HG02642 (cell line): ENCODE results near the gene CCDC34.
"Not testable (repeated sequence)": the region's sequence is repeated elsewhere in the genome, so short reads cannot be mapped to it uniquely, and the experiment has no call there.

Experiments used
- ATAC-seq: cut with Tn5 transposase; IDR thresholded peaks from one replicate; pipeline ENCODE4 v1.9.1; 2021; ENCODE audit warnings: mild to moderate bottlenecking; ENCODE audit not compliant: unreplicated experiment, poor library complexity

CCDC34 gene

DNA sequence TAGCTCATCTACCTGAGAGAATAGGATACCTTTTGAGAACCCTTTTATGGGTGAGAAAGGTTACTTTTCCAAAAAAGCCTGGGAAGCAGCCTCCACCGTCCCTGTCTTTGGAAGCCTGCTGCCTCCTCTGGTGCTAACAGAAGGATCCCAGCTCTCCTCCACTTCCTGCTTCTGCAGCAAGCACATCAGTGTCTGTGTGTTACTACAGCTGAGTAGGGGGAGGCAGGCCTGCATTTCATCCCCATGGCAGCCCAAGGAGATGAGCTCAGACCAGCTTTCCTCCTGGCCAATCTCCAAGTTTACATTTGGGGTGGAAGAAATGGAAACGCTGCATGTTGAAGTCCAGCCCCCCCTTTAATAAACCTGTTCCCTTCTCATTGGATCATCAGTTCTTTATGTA is 7.4 kb upstream of the CCDC34 start:
- ATAC-seq: no peak

DNA sequence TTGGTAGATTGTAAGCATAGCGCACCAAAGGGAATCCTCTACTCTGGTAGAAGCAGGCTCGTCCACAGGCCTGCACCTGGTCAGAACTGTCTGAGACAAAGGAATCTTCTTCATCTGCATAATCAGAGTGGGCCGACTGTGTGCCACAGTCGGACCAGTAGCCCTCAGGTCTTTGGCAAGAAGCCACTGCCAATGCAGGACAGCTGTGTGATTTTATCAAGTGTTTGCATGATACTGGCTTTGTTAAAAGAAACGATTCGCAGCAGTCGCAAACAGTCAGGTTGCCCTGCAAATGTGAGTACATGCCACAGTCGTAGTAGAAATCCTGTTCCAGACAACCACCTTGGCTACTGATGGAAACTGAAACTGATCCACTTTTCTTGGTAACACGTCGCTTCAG is 4.9 kb upstream of the CCDC34 start:
- ATAC-seq: no peak

DNA sequence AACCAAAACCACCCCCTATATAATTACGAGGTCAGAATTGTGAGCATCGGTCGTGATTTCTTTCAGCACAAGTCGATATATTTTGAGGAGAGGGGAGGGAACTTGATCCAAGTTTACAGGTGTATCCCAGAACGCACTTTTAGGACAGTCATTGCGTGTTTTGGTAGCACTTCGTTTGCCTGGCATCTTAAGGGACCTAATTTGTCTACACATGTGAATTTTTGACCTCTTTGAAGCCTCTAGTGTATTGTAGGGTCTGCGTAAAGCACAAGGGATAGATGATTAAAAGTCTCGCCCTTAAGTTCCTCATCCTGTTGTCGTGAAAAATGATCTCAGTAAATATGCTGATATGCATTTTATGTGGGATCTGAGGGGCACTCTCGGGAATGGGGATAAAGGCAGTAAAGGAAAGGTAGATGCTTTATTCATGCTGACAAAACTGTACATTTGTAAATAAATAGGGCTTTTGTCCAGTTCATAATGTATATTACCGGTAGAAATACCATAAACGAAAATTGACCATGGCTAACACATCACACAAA is 632 bp upstream of the CCDC34 start:
- no peak for ATAC-seq

DNA sequence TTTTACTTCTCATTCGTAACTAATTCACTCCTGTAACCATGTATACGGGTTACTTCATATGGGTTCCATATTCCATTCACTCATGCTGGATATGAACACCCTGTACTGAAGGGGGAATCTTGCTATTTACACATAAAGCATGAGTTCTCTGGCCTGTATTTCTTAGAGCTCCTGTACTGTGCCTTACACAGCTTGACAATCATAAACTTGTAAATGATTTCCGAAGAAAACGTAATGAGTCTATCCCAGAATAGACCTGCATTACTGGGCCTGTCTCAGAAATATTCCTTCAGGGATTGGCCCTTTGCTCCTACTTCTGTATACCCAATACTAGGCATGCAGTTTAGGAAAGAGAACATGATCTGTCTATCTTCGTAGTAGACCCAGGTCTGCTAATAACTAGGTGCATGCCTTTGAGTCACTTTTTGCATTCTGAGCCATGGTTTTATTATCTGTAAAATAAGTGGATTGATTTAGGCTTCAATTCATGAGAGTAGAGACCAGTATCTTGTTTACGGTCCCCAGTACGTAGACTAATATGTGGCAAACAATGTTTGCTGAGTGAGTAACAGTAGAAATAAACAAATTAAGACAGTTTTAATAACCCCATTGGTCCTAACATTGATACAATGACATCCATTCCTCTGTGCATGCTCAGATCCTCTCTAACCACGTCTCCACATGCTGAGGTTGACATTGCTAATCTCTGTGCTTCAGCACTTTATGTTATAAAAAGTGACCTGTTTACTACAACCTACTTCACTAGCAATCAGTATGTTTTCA is 1.2 kb downstream of the CCDC34 start:
- ATAC-seq: no peak

DNA sequence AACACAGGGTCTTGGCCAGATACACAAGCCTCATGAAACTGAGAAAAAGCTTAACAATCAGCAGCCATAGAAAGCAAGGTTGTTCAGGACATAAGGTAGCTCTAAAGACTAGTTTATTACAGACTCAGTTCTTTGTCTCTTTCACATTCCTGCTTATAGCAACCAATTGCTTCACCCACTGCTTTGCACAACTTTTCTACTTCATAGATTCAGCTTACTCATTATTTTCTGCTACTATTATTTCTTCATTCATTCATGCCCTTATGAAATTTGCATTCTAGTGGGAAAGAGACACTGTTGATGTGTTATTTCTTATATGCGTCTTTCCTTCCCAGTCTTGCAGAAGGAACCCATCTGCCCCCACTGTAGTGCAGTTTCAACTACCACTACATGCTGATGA is 4.7 kb downstream of the CCDC34 start:
- ATAC-seq: no peak

DNA sequence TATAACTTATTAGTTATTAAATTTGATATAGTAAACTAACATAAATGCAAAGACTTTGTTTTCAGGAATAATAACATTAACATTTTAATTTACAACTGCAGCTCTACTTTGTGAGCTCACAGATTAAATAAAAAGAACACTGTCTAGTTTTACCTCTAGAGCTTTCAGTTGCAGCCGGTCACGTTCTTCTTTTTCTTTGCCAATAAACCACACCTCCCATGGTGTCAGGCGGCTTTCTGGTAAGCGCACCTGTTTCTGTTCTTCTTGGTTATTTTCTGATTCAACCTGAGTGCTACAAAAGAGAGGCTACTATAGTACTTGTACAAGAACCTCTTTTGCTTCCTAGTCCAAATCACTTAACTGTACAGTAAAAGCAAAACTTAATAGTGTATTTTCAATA is 5.8 kb downstream of the CCDC34 start:
- ATAC-seq: no peak

DNA sequence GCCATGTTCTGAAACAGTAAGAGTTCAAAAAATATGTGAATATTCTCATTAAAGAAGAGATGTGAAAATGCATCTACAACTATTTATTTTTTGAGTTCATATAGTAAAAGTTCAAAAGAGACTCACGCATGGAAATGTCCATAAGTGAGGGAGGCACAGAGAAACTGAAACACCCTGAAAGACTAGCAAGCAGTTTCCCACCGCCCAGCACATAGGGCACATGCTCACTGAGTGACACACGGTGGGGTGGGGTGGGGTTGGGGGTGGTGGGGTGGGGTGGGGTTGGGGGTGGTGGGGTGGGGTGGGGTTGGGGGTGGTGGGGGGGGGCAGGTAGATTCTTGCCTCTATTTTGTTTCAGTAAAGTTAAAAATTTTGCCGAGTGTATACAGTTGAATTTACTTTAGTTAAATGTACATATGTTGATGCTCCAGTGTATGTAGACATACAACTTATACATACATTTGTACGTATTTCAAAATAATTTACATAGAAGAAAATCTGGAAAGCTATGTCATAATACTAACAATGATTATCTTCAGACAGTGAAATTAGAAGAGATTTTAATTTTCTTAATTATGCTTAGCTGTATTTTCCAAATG is 6.3 kb downstream of the CCDC34 start:
- no peak for ATAC-seq

DNA sequence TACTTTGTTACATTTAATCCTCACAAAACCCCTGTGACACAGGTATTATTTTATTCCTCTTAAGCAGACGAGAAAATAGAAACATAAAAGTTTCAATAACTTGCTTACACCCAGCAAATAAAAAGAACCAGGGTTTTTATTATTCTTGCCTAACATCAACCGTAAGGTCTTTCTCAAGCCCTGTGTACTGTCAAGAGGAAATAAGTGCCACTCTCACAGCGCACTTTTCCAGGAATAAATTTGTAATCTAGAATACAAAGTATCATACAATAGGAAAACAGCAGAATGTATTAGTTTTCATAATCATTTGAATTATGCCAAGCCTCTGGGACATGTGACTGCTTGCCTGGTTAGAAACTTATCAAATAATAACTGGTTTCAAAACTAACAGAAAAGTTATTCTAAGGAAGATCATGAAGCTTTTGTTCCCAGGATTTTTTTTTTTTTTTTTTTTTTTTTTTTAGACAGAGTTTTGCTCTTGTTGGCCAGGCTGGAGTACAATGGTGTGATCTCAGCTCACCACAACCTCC is 7.4 kb downstream of the CCDC34 start:
- no peak for ATAC-seq

DNA sequence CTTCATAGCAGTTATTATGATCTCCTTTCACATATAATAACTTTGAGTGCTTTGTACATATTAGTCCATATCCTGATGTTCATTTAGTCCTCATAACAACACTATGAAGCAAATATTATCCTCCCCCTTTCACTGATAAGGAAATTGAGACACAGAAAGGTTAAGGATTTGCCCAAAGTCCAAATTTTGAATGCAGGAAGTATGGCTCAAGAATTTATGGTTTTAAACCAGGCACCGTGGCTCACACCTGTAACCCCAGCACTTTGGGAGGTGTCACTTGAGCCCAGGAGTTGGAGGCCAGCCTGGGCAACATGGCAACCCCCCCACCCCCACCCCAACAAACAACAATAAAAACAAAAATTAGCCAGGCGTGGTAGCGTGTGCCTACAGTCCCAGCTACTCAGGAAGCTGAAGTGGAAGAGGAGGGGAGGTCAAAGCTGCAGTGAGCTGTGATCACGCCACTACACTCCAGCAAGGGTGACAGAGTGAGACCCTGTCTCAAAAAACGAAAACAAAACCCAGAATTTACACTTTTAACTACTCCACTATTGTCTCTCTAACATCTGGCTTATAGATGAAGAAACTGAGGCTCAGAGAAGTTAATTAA is 8.6 kb downstream of the CCDC34 start:
- no peak for ATAC-seq

DNA sequence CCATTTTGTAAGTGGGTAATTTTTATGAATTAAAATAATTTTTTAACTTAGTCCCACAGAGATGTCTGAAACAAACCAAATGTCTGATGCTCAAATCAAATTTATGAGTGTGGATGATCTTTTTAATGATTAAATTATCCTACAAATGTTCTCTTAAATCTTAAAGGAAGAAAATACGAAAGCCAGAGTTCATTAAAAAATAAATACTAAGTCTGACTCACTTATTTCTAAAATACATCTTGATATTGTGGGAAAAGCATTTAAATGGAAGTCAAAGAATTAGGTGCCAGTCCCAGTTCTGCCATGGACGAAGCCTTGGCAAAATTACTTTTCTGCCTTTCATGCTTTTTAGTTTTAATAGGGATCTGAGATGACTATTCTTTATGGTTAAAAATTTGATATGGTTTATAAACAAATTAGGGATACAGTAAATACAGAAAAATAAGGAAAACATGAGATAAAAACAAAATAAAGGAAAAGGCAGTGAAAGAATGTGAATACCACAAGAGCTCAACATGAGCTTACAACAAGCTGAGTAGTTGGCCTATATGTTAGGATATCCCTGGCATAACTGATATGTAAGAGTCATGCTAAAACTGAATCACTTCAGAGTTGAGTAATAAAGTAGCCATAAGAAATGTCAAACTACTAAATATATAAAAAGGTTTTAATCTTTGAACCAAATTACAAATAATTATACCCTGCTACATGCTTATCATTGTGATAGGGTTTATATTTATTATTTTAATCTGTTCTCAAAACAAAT is 9.2 kb downstream of the CCDC34 start:
- ATAC-seq: no peak

DNA sequence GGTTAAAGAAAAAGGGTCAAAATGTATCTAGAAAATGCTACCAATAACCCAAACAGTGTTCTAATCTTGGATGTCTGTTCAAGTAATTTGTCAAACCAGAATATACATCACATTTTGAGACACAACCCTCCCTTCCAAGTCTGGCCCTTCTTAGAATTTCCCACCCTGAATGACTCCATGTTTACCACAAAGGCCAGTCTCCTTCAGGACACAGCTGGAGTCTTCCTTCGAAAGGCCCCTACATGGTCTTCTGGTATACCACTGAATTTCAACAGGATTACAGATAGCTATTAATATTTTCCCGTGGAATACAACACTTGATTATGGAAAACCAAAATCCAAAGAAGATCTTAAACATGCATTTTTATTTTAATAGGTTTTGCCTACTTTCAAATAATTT is 10.2 kb downstream of the CCDC34 start:
- no peak for ATAC-seq

DNA sequence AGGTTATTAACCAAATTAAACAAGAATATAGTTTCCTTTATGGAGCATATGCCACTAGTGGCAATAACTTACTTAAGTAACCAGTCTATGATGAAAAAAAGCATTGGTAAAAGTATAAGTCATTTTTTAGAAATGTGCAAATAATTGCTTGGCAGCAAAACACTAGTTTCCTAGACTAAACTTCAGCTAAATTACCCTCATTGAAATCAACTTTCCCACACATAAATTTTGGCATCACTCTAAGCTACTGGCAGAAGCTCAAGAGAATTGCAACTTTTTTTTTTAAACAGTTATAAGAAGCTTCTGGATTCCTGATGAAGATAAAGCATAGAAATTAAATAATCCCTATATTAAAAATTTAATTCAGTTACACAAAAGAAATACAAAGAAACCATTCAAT is 12.5 kb downstream of the CCDC34 start:
- ATAC-seq: no peak

DNA sequence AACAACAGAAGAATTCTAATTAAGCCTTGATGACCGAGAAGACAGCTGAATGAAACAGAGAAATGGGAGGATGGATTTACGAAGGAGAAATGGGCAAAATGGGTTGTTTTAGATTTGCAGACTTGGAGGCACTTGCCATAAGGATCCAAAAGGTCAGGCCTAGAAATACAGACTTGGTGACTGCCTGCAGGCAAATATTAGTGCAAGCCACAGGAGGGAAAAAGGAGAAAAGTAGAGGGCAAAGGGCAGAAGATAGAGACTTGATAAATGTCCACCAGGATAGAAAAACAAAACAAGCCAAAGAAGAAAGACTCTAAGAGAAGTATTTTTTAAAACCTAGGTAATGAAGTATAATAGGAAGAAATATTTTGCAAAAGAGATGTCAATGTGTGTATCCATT is 13.1 kb downstream of the CCDC34 start:
- no peak for ATAC-seq

DNA sequence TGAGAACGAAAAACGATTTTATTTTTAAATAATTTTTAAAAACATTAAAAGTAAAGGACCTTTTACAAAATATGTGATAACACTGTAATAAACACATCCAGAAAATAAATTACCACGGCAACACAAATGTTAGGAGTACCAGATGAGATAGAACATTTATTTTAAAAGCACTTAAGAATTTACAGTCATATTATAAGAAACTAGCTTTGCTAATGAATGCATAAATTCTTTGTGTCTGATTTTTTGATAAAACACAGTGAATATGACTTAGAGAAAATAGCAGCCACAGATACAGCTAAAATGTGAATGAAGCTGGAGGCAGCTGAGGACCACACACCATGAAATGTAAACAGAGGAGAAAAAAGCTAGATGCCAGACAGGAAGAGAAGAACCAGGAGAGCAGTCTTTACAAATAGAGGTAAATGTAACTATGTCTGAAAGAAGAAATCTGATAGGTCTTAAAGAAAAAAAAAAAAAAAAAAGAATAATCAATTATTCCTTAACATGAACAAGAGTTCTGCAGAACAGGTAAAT is 14.6 kb downstream of the CCDC34 start:
- no peak for ATAC-seq

DNA sequence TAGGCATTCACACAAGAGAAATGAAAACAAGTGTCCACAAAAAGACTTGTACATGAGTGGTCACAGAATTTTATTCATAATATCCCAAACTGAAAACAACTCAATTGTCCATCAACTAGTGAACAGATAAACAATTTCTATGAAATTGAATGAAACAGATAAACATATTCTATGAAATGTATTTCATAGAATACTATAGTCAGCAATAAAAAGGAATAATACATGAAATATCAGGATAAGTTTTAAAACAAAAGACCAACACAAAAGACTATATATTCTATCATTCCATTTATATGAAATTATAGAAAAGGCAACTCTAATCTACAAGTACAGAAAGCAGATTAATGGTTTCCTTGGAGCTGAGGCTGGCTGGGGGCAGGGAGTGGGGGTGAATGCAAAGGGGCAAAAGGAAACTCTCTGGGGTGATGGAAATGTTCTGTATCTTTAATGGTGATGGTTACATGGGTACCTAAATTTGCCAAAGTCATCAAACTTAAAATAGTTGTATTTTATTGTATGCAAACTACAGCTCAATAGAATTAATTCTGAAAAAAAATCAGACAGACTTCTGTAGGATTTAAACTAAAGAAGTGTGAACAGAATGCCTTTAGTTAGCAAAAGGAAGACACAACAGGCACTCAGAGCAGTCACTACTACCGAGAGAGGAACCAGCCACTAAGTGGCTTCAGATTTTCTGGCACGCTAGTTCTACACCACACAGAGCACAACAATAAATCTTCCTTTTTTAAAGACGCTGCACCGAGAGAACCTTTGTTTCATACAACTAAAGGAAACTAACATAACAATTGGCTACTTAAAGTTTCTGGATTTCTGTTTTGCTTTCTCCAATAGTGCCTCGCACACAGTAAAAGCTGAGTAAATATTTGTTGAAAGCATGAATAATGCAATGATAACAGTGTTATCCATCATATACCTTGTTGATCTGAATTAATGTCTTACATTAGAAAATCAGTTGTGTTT is 15.4 kb downstream of the CCDC34 start:
- no peak for ATAC-seq

DNA sequence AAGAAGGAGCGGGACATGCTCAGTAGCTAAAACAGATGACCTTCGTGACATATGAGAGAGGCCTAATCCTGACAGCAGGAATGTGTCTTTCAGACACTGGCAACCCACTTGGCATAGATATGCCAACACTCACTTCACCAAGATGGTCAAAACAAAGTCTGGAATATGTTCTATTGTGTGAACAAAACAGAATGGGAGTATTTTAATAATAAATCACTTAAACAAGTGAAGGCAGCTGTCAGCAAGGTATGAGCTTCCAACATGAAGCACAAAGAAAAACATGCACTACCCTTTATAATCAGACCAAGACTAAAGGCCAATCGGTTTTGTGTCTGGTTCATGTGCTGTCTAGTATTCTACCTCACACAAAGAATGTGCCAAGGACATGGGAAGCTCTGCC is 23.1 kb downstream of the CCDC34 start:
- no peak for ATAC-seq

DNA sequence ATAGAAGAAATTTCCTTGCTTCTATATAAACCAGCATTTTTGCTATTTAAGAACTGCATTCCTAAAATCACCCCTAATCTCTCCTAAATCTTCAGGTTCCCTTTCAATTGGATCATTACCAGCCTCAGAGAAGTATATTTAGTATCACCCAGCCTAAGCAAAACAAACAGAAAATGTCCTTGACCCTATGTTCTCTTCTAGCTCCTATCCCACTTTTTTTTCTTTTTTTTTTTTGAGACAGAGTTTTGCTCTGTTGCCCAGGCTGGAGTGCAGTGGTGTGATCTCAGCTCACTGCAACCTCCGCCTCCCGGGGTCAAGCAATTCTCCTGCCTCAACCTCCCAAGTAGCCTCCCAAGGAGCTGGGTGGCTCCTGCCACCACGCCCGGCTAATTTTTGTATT is 28.3 kb downstream of the CCDC34 start:
- not testable (repeated sequence) for ATAC-seq

DNA sequence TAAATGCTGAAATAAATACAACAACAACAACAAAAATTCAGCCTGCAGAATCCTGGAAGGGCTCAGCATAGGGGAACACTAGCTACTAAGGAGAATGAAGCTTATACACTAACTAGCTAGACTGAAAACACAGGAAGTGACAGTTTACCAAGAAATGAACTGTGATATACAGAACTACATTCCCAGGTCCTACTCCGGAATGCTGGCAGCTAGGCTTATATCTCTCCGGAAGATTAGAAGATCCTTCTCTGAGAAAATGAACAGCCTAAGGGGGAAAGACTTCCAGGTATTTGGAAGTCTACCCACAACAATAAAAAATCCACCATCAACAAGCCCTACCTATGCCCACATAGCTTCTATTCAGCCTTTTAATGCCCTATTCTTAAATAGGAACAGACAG is 31.0 kb downstream of the CCDC34 start:
- ATAC-seq: no peak

DNA sequence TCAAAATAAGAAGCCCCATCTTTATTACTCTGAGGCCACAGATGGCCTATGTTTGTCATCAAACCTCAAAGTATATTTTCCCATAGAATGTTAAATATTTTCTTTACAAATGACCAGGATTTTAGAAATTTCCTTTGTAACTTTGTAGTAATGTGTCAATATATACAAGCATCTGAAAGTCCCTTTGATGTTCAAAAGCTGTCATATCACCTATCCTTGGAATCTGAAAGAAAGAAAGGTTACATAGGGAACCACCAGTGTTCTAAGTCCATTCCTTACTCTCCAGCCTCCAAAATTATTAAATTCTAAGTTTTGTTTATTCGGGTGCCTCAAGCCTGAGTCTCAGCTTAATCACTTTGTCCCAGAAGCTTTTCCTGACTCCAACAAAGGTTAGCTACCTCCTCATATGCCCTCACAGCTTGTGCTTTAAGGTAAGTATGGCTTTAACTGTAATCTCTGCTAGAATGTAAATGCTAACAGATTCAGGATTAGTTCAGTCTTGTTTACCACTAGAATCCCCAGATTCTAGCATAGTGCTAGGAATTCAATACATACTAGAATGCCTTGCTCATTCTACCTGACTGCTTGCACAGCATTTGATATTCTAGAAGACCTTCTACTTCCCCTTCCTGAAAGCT is 32.3 kb downstream of the CCDC34 start:
- no peak for ATAC-seq
